ENCODE data around the gene EVL.

EVL gene

DNA sequence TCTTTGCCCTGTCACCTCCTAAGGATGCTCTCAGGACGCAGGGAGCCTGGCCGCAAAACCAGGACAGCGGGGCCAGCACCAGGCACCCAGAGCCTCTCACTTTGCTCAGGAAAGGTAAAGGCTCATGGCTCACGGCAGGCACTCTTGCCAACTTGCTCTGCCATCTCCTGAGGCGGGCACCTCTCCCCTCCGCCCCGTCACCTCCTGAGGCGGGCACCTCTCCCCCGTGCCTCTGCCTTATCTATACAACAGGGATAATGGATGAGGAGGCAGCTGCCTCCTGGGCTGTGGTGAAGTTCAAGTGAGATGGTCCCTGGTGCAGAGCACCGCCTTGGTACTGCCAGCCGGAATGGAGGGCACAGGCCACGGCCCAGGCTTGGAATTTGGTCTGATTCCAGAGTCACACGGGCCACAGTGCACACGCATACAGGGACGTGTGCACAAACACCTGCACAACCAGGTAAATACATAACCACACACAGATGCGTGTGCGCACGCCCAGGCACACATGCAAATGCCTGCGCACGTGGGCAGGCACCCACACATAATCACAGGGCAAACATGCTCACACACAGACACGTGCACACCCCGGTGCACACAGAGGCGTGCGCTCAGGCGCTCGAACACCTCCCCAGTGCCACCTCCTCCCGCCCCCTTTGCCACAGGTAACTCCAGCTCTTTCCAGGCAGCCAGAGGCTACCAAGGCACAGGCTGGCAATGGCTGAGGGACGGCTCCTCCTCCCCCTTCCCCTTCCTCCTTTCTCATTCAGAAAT is 82.7 kb downstream of the EVL start:
- Histone ChIP-seq H2AFZ (ENCODE audit: low read length, unreplicated experiment) (no peak overlapping the region), H3K27ac (ENCODE audit: low read depth, low read length) (no peak overlapping the region), H3K79me2 (ENCODE audit: control insufficient read depth, insufficient read depth, low read length, unreplicated experiment) (no peaks in the 10 kb centered on the region), H3K36me3 (ENCODE audit: insufficient read depth, low read length) (no peaks in the 10 kb centered on the region), H3K27me3 (ENCODE audit: insufficient read depth, low read length) (no peaks in the 10 kb centered on the region), H3K4me3 (ENCODE audit: low read depth, low read length) (no peak overlapping the region), H3K4me1 (ENCODE audit: control insufficient read depth, insufficient read depth, low read length, unreplicated experiment) (no peaks in the 10 kb centered on the region)

DNA sequence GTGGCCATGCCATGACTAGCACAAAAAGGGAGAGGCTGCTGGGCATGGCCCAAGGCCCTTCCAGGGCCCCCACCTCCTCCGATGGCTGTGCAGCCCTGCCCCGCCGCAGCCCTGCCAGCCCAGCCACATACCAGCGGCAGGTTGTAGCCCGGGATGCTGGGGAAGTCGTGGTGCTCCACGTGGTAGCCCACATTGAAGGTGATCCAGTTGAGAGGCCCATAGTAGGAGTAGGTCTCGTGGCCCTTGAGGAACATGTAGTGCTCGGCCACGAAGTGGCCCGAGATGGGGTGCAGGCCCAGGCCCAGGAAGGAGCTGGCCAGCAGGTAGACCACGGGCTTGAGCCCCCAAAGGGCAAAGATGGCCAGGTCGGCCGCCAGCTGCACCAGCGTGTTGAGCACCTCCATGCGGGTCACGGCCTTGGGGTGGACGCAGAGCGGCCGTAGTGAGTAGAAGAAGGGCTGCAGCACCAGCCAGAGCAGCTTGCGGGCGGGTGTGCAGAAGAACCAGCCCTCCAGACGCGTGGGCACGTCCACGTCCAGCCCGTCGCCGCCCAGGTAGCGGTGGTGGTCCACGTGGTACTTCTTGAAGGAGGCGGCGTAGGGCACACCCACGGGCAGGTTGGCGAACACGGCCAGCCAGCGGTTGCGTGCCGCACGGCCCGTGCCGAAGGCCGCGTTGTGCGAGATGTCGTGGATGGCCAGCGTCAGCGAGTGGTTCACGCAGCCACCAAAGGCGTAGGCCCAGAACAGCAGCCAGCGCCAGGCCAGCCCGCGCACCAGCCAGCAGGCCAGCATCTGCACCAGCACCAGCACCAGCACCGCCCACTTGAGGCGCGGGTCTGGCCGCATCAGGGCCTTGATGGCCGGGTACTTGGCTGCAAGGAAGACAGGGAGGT is 83.9 kb downstream of the EVL start:
- Histone ChIP-seq H3K27ac (ENCODE audit: low read depth, low read length) (no peak overlapping the region), H3K36me3 (ENCODE audit: insufficient read depth, low read length) (no peaks in the 10 kb centered on the region), H2AFZ (ENCODE audit: low read length, unreplicated experiment) (no peak overlapping the region), H3K27me3 (ENCODE audit: insufficient read depth, low read length) (no peaks in the 10 kb centered on the region), H3K4me1 (ENCODE audit: control insufficient read depth, insufficient read depth, low read length, unreplicated experiment) (no peaks in the 10 kb centered on the region), H3K4me3 (ENCODE audit: low read depth, low read length) (no peak overlapping the region), H3K79me2 (ENCODE audit: control insufficient read depth, insufficient read depth, low read length, unreplicated experiment) (no peaks in the 10 kb centered on the region)

GRCh38 chr14:100149851-100150611 is 84.8 kb downstream of the EVL start:
- Histone ChIP-seq H3K4me1 (ENCODE audit: control insufficient read depth, insufficient read depth, low read length, unreplicated experiment) (no peaks in the 10 kb centered on the region), H3K27me3 (ENCODE audit: insufficient read depth, low read length) (no peaks in the 10 kb centered on the region), H3K36me3 (ENCODE audit: insufficient read depth, low read length) (no peaks in the 10 kb centered on the region), H2AFZ (ENCODE audit: low read length, unreplicated experiment) (no peak overlapping the region), H3K27ac (ENCODE audit: low read depth, low read length) (no peak overlapping the region), H3K79me2 (ENCODE audit: control insufficient read depth, insufficient read depth, low read length, unreplicated experiment) (no peaks in the 10 kb centered on the region), H3K4me3 (ENCODE audit: low read depth, low read length) (no peak overlapping the region)

DNA sequence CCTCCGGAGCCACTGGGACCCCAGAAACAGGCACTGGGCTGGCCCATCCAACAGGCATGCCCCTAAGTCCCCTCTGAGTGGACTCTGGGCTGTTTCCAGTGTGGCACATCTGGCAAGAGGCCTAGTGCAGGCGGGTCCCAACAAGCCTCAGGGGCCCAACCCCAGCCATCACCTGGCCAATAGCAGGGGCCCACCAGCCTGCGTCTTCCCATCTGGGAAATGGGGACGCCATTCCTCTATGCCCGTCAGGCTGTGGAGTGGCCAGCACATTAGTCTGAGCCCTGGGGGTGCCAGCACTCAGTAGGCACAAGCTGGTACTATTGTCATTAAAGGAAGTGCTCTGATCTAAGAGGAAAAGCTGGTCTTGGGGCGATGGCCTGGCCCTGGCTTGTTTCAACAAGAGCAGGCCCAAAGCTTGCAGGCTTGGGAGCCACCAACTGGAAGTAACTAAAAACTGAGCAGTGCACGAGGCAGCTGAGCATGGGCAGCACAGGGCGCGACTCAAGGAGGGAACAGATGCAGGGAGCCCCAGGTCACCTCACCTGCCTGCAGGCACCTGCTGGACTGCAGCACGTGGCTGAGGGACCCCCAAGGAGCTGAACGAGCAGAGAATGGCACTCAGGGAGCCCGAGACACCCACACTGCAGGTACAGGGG is 85.8 kb downstream of the EVL start:
- H3K4me3 ChIP-seq (ENCODE audit: low read depth, low read length): no peak overlapping the region
- H3K27ac ChIP-seq (ENCODE audit: low read depth, low read length): no peak overlapping the region
- no peaks in the 10 kb centered on the region for H3K27me3 ChIP-seq (ENCODE audit: insufficient read depth, low read length)
- H3K79me2 ChIP-seq (ENCODE audit: control insufficient read depth, insufficient read depth, low read length, unreplicated experiment): no peaks in the 10 kb centered on the region
- no peaks in the 10 kb centered on the region for H3K36me3 ChIP-seq (ENCODE audit: insufficient read depth, low read length)
- no peaks in the 10 kb centered on the region for H3K4me1 ChIP-seq (ENCODE audit: control insufficient read depth, insufficient read depth, low read length, unreplicated experiment)
- H2AFZ ChIP-seq (ENCODE audit: low read length, unreplicated experiment): no peak overlapping the region

DNA sequence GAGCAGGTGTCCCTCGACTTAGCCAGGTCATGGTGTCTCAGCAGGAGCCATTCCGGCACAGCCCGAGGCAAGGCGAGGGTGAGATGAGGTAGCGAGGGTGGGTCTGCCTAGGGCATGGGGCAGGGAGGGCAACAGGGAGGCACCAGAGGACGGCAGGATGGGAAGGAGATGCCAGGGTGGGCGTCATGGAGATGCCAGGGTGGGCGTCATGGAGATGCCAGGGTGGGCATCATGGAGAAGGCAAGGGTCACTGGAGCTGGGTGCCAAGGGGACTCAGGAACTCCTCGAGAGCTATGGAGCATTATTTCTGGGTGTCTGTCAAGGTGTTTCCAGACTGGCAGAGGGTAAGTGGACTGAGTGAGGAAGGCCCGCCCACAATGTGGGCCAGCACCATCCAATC is 86.9 kb downstream of the EVL start:
- no peak overlapping the region for H3K4me3 ChIP-seq (ENCODE audit: low read depth, low read length)
- no peaks in the 10 kb centered on the region for H3K36me3 ChIP-seq (ENCODE audit: insufficient read depth, low read length)
- H3K4me1 ChIP-seq (ENCODE audit: control insufficient read depth, insufficient read depth, low read length, unreplicated experiment): no peaks in the 10 kb centered on the region
- H3K27ac ChIP-seq (ENCODE audit: low read depth, low read length): no peak overlapping the region
- no peaks in the 10 kb centered on the region for H3K27me3 ChIP-seq (ENCODE audit: insufficient read depth, low read length)
- no peaks in the 10 kb centered on the region for H3K79me2 ChIP-seq (ENCODE audit: control insufficient read depth, insufficient read depth, low read length, unreplicated experiment)
- no peak overlapping the region for H2AFZ ChIP-seq (ENCODE audit: low read length, unreplicated experiment)

DNA sequence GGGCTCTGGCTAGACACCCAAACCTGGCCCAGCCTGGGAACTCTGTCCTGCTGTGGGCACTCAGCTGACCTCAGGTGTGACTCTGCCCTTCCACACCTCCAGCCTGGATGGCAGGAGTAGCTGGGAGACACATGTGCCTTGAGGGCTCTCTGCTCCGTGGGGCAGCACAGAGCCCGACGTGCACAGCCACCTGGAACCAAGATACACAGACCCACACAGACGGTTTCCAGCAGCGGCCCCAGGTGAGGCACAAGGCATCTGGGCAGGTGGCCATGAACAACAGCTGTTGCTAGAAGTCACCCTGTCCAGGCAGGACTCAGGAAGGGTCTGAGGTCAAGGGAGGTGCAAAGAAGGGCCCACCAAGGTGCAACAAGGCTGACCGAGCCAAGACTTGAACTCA is 88.3 kb downstream of the EVL start:
- Histone ChIP-seq H3K4me1 (ENCODE audit: control insufficient read depth, insufficient read depth, low read length, unreplicated experiment) (no peaks in the 10 kb centered on the region), H3K79me2 (ENCODE audit: control insufficient read depth, insufficient read depth, low read length, unreplicated experiment) (no peaks in the 10 kb centered on the region), H3K36me3 (ENCODE audit: insufficient read depth, low read length) (no peaks in the 10 kb centered on the region), H2AFZ (ENCODE audit: low read length, unreplicated experiment) (no peak overlapping the region), H3K27ac (ENCODE audit: low read depth, low read length) (no peak overlapping the region), H3K27me3 (ENCODE audit: insufficient read depth, low read length) (peaks cover under 1% of the 10 kb centered on the region; the same call in 1 of the 2 replicates), H3K4me3 (ENCODE audit: low read depth, low read length) (no peak overlapping the region)

- Histone ChIP-seq H3K4me1 (ENCODE audit: control insufficient read depth, insufficient read depth, low read length, unreplicated experiment) (no peaks in the 10 kb centered on the region), H3K27me3 (ENCODE audit: insufficient read depth, low read length) (peaks cover 16% of the 10 kb centered on the region), H3K36me3 (ENCODE audit: insufficient read depth, low read length) (no peaks in the 10 kb centered on the region), H3K27ac (ENCODE audit: low read depth, low read length) (no peak overlapping the region), H3K4me3 (ENCODE audit: low read depth, low read length) (no peak overlapping the region), H2AFZ (ENCODE audit: low read length, unreplicated experiment) (no peak overlapping the region), H3K79me2 (ENCODE audit: control insufficient read depth, insufficient read depth, low read length, unreplicated experiment) (no peaks in the 10 kb centered on the region)
These were observed 89.9 kb downstream of the EVL start for GRCh38 chr14:100155049-100155621.

DNA sequence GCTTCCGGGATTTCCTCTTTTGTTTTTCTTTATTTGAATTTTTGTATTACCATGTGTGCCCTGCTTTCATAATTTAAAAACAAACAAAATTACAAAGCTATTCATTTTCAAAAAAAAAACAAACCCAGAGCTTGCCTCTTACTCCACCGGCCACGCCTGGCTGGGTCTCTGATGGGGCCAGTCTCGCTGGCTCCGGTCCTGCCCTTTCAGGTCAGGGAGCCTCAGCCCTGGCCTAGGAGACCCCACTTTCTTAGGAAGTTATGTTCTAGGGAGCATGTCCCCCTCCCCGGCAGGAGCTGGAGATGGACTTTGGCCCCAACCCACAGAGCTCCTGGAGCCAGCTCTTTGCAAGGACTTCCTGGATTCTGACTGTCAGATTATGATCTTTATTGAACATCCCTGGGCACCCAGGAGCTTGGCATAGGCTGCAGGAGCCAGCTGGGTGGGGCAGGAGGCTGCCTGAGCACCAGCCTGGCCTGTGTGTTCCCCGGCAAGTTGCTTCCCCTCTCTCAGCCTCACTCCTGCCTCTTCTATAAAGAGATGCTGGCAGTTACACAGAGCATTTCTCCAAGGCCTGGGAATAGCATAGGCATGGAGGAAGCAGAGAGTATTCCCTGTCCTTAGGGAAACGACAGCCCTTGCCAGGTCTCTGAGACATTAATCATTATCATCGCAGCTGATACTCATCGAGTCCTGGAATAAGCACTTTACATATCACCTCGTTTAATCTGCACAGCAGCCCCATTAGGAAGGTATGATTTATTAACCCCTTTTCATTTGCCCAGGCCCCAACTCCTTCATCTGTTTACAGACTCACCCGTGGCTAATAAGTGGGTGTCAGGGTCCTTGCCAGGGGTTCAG is 90.8 kb downstream of the EVL start:
- H3K27ac ChIP-seq (ENCODE audit: low read depth, low read length): no peak overlapping the region
- no peaks in the 10 kb centered on the region for H3K4me1 ChIP-seq (ENCODE audit: control insufficient read depth, insufficient read depth, low read length, unreplicated experiment)
- H3K79me2 ChIP-seq (ENCODE audit: control insufficient read depth, insufficient read depth, low read length, unreplicated experiment): no peaks in the 10 kb centered on the region
- peaks cover 24% of the 10 kb centered on the region for H3K27me3 ChIP-seq (ENCODE audit: insufficient read depth, low read length)
- H3K4me3 ChIP-seq (ENCODE audit: low read depth, low read length): no peak overlapping the region
- H3K36me3 ChIP-seq (ENCODE audit: insufficient read depth, low read length): no peaks in the 10 kb centered on the region
- no peak overlapping the region for H2AFZ ChIP-seq (ENCODE audit: low read length, unreplicated experiment)

- Histone ChIP-seq H3K27ac (ENCODE audit: low read depth, low read length) (no peak overlapping the region), H3K36me3 (ENCODE audit: insufficient read depth, low read length) (no peaks in the 10 kb centered on the region), H3K79me2 (ENCODE audit: control insufficient read depth, insufficient read depth, low read length, unreplicated experiment) (no peaks in the 10 kb centered on the region), H3K27me3 (ENCODE audit: insufficient read depth, low read length) (peaks cover 24% of the 10 kb centered on the region), H3K4me3 (ENCODE audit: low read depth, low read length) (no peak overlapping the region), H3K4me1 (ENCODE audit: control insufficient read depth, insufficient read depth, low read length, unreplicated experiment) (no peaks in the 10 kb centered on the region), H2AFZ (ENCODE audit: low read length, unreplicated experiment) (no peak overlapping the region)
These were observed 91.6 kb downstream of the EVL start for GRCh38 chr14:100156776-100157175.
